ENCODE measurements around the gene PARN.
"Not testable (repeated sequence)": the region's sequence is repeated elsewhere in the genome, so short reads cannot be mapped to it uniquely, and the experiment has no call there.

PARN gene

DNA sequence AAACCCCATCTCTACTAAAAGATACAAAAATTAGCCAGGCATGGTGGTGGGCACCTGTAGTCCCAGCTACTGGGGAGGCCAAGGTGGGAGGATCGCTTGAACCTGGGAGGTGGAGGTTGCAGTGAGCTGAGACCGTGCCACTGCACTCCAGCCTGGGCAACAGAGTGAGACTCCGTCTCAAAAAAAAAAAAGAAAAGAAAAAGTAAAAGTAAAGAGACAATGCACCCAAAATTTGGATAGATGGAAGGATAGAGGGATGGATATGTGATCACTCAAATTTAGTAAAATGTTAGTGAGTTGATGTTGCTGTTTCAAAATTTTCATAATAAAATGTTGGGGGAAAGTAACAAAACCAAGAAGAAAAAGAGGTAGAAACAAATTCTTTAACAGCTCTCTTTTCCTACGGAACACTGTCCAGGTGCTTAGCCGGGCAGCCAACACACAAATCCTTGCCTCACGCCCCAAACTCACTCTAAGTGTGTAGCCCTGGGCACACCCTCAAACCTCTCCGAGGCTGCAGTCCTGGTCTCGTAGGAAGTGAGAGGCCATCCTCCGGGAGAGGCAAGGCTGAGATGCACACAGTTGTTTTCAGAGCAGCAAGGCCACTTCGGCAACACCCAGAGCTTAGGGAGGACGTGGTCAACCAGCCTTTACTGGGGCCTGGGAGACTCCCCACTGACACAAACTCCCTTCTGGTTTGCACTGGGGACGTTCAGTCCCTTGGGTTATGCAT, 228.9 kb downstream of the PARN start:
- DNase-seq (ENCODE audit: low read depth): not testable (repeated sequence)

DNA sequence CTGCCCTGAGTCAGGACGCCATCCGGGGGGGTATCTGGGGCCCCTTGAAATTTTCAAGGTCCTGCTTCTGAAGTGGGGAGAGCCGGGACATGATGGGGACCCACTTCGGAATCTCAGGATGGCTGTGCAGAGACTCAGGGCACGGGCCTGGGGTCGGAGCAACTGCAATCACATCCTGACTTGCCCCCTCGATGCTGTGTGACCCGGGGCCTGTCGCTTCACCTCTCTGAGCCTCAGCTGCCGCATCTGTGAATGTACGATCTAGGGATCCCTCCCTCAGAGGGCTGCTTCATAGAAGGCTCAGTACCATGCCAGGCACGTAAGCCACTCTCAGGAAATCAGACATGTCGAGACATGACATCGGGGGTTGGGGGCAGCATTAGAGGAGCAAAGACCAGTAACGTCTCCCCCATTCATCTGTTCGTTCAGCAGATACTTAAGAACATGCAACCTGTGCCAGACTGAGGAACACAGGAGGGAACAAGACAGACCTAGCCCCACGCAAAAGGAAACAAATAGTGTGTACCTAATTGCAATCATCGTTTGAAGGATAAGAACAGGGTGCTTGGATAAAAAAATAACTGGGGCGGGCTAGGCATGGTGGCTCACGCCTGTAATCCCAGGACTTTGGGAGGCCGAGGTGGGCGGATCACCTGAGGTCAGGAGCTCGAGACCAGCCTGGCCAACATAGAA, 229.6 kb downstream of the PARN start:
- no peak for DNase-seq (ENCODE audit: low read depth)

DNA sequence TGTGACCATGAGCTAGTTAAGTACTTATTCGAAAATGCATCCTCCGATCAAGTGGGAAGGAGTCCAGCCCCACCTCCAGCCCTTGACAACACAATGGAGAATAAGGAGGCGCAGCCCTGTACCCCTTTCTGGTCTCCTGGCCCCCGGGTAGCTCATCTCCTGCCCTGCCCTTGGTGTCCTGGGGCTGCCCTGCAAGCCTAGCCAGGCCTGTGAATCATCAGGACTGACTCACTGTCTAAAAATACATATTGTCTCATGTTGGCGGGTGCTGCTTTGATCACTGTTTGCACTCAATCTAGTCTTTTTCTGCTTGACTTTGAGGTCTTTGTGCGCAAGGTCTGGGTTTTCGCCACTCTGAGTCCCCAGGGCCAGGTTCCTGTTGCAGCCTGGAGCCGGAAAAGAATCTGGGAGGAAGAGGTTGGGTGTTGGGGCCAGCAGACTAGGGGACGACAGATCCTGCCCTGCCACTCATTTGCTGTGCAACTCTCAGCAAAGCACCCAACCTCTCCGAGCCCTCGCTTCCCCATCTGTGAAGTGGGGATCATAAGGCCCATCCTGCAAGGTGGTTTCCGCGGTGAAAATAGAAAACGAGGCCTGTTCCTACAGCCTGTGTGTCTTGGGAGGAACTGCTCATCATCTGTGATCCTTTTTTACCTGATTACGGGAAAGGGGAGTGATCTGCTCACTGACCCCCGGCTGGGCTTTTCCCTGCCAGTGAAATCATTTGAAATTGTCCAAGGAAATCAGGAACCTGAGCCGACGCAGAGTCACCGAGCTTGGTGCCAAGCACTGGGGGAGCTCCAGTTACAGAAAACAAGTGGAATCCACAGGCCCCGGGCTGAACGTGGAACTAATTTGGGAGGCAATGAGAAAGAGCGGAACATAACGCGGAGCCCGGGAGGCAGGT, 230.4 kb downstream of the PARN start:
- peak; percentile 58 for DNase-seq (ENCODE audit: low read depth)

DNA sequence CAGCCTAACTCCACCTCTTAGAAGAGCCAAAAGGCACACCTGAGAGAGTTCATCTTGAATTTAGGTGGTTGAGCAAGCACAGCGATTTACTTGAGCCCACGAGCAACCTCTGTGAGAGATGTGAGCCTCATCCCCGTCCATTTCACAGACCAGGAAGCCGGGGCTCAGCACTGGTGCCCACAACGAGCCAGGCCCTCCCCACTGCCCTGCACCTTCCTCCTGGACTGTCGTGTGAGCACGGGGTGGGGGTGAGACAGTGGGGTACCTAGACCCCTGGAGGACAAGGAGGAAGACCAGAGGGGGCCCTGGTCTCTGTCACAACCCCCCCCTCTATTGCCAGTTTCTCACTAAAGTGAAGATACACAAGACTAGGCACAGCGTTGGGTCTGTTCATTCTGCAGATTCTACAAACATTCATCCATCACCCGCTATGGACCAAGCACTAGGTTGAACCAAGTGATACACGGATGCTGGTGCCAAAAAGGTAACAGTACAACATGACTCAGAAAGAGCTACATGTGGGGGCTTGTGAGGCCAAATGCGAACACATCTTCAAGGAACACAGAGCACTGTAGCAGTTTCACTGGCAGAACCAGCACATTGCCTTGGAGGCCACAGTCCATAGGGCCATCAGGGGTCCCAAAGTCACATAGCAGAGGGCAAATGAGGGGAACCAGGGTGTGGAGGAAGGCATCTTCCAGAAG, 231.9 kb downstream of the PARN start:
- no peak for DNase-seq (ENCODE audit: low read depth)

DNA sequence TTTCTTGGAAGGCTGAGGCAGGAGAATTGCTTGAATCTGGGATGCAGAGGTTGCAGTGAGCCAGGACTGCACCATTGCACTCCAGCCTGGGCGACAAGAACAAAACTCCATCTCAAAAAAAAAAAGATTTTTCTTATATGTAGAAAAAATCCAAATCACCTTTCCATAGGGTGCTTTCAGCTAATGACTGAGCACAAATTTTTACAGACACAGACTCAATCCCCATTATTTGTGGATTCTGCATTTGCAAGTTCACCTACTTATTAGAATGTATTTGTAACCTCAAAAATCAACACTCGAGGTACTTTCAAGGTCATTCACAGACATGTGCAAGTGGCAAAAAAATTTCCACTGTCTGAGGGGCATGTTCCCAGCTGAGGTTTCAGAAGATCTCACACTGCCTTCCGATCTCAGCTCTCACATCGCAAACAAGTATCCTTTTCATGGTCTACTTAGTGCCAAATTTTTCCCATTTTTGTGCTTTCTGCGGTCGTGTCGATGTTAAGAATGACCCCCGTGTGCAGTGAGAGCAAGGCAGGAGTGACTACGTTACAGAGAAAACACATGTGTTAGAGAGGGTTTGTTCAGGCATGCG, 234.3 kb downstream of the PARN start:
- not testable (repeated sequence) for DNase-seq (ENCODE audit: low read depth)

DNA sequence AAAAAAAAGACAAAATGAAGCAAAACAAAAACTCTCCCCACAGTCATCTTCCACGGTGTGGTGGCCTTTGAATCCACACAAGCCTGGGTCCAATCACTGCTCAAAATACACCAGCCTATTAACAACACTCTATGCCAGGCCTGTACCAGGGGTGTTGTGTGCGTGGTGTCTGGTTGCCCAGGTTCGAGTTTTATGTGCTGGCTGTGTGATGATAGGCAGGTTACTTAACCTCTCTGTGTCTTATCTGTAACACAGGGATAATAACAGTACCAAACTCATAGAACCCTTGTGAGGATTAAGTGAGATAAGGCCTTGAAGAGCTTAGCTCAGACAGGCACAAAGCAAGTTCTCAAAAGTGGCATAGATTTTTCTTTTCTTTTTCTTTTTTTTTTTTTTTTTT, 235.2 kb downstream of the PARN start:
- no peak for DNase-seq (ENCODE audit: low read depth)

DNA sequence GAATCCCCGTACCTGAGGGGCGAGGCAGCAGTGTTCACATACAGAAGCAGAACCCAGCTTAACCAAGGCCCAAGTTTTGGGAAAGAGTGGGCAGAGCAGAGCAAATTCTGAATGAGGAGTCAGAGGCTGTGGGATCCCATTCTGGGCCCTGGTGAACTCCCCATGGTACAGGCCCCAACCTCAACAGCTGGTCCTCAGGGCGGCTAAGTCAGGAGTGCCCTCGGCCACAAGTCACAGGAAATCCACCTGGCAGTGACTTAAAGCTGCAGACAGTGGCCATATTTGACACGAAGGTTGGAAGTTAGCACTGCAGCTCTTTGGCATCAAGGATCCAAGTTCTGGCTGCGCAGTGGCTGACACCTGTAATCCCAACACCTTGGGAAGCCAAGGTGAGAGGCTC, 237.1 kb downstream of the PARN start:
- no peak for DNase-seq (ENCODE audit: low read depth)

DNA sequence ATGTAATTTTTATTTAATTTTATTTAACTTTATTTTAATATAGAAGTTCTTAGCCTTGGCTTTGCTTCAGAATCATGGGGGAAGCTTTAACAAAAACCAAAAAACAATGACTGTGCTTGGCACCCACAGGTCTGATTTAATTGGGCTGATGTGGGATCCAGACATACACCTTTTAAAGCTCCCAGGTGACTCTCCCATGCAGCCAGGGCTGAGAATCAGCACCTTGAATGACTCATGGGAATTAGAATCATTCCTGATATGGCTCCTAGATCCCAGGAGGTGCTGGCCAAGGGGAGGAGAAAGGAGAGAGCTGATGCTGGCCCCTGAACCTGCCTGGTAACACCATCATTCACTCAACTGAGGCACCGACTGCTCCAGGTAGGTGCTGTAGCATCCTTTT, 240.7 kb downstream of the PARN start:
- no peak for DNase-seq (ENCODE audit: low read depth)

DNA sequence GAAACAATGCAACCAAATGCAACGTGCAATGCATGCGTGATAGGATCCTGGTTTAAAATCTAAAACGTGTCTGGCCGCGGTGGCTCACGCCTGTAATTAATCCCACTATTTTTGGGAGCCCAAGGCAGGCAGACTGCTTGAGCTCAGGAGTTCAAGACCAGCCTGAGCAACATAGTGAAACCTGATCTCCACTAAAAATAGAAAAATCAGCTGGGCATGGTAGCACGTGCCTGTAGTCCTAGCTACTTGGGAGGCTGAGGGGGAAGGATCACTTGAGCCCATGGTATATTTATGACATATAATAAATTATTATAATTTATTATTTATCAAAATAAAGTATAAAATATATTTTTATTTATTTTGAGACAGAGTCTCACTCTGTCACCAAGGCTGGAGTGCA, 241.8 kb downstream of the PARN start:
- DNase-seq (ENCODE audit: low read depth): no peak

DNA sequence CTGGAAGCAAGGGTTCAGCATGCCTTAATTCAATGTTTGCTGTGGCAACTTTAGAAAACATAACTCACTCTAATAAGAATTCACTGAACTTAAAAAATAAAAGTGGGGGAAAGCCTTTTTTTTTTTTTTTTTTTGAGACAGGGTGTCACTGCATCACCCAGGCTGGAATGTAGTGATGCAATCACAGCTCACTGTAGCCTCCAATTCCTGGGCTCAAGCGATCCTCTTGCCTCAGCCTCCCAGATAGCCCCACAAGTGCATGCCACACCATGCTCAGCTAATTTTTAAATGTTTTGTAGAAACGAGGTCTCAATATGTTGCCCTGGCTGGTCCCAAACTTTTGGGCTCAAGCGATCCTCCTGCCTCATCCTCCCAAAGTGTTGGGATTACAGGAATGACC, 243.9 kb downstream of the PARN start:
- no peak for DNase-seq (ENCODE audit: low read depth)

Measured in stromal cell of bone marrow (primary cell).